Hematopoietic multipotent progenitor cell treated with erythropoietin and hydrocortisone succinate and interleukin-3 and kit ligand, for 4 days (in vitro differentiated cells): ENCODE data around the gene CNTN3.

ENCODE experiments used
- DNase-seq: peaks from one replicate; pipeline ENCODE4 v3.0.0-alpha.2; 2015

CNTN3 gene

DNA sequence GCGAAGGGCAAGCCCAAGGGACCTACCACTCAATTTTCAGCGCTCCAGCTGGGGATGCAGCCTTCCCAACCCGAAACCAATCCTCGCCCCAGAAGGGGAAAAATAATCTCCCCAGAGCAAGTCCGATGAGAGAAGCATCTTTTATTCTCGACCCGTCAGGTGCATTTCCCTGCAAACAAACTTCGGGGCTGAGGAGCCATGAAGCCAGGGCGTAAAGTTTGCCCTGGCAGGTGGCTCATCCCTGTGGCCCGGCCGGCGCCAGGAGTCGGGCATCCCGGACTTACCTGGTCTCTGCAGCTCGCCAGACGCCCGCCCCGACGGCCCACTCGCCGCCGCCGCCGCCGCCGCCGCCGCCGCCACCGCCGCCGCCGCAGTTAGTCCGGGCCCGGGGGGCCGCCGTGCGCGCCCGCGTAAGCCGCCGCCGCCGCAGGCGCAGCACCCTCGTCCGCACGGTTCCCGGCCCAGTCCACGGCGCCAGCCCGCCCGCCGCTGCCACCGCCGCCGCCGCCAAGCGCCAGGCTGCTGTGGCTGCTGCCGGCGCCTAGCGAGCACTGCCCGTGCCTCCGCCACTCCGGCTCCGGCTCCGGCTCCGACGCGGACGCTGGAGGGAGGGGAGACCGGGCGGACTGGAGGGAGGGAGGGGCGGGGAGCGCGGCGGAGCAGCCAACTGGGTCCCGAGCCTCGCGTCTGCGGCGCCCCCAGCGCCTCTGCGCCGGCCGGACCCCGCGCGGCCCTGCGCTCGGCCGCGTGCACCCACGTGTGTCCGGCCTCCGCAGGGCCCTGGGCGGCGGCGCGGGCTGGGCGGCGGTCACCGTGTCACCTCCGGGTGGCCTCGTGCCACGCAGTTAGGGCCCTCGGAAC lies at the start of gene CNTN3:
TSS of gene CNTN3 (minus strand) at position 553 of the 861 bp plus-strand sequence. CDS start 93,547 bp downstream, outside the sequence.
- peak; percentile 8 for DNase-seq

DNA sequence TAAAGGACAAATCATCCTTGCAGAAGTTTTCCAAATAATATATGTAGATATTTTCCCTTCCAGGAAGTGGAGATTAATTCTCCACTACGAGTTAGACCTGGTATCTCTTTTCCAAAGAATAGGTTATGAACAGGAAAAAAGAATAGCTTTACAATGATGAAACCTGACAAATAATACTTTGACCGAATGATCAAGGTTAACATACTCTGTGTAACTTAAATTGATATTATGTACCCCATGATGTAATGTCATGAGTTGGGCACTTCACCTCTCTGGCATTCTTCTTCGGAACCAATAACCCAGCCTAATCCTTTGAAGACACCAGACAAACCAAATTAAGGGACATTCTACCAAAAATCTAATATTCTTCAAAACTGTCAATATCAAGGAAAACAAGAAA lies 48.7 kb upstream of the CNTN3 start:
- DNase-seq = no peak

DNA sequence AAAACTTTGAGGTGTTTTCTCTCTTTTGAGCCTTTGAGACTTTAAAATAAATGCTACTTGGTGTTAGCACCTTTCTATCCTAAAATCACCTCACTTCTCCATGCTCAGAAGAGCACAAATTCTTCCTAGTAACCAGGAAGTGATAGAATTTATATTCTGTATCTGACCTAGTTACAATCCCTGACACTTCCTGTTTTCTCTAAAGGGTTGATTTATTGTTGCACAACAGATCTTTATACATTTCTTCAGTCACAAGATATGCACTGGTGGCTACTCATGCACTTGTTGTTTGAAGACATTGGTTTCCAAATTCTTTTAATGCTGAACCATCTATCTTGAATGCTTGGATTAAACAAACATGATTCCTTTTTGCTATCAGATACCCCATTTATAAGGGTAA lies 47.2 kb upstream of the CNTN3 start:
- DNase-seq = peak; percentile 1

DNA sequence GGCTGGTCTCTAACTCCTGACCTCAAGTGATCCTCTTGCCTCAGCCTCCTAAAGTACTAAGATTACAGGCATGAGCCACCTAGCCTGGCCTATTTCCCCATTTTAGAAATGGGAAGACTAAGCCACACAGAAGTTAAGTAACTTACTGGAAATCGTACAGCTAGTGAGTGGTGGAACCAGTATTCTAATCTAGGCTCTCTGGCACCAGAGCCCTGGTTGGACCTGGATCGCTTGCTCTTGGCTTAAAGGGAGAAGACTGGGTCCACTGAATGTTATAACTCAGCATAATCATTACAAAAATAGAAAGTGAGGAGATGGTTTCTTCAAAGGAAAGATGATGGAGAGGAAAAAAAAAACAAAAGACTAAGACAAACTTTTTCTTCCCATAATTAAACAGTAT lies 37.4 kb upstream of the CNTN3 start:
- no peak for DNase-seq

DNA sequence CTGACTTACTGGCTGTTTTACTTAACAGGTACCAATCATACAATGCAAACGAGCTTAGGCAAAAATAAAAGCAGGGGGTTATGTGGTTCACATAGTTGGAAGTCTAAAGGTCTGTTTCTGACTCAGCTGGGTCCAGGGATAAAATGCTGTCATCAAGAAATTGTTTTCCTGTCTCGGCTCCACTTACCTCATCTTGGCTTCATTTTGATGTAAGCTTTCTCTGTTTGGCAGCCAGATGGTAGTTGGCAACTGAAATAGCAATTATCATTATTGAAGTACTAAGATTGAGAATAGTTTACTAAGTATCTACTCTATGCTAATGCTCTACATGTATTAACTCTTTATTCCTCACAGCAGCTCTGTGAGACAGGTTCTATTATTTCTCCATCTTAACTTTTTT lies 36.8 kb upstream of the CNTN3 start:
- DNase-seq = no peak

DNA sequence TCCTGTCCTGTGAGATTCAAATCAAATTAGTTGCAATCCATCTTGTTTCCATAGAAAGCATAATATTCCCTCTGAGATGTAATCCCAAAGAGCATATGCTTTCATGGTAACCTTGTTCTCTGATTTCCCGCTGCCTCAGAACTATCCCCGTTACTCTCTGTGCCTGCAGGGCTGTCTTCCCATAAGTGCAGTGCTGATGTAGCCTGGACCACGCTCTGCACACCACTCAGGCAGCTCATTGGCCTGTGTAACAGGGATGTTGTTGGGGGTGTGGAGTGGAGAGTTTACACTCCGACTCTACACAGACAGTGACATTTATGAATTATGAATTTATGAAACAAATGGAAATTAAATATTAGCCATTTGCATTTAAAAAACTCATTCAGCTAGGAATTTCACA lies 33.6 kb upstream of the CNTN3 start:
- no peak for DNase-seq

DNA sequence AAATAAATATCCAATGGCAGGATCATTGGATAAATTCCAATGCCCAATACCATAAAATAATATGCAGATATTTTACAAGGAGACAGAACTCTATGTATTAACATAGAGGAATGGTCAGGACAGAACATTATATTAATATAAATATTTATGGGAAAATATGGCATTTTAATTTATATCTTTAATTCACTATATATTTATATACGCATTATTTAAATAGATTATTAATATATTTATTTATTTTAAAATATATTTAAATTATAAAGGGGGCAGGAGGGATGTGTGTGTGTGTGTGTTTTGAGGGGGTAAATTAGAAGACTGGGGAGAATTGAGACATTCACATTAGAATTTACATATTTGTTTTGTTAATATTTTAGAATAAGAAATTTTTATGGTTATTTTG lies 31.6 kb upstream of the CNTN3 start:
- DNase-seq = no peak

DNA sequence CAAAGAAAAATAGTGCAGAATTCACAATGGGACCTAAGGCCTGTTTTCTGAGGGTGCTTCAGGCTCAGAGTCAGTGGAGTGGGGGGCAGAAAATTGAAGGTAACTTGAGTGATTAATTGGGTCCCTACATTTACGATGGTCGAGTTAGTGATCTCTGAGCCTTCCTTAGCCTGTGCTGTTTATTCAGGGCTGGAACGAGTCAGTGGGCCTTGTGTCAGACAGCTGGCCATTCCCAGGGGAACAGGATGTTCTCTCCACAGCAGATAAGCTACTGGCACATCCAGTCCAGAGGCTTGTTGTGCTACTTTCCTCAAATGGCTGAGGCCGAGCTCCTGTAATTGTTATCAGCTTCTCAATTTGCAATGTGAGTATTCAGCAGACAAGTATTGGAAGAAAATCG lies 29.2 kb upstream of the CNTN3 start:
- DNase-seq = no peak

DNA sequence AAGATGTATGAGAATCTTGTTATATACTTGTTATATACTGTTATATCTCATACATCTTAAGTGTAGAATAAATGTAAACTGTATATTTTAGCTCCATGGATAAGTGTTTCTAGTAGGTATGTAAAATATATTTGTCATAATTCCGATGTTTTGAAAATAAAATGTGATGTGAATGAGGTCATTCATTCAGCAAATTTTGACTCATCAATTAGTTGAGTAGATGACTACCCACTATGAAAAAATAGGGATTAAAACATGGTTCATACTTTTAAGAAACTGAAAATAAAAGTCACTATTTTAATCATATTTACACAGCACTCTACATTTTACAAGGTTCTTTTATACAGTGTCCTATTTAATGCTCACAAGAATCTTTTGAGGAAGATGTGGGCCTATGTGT lies 28.4 kb upstream of the CNTN3 start:
- DNase-seq = no peak

DNA sequence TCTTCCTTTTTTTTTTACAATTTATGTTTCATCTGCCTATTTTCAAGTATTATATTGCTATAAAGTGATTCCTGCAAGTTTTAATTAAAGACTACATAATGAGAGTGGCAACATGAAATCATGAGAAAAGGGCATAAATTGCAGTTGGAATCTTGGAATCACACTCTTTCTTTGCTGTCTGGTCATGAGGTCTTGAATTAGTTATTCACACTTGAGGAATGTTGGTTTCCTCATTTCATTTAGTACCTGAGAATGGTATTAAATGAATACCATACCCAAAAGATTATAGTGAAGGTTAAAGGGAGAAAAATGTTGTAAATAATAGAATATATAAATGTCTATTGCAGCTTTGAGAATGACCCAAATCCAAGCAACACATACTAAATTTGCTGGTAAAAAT lies 25.8 kb upstream of the CNTN3 start:
- DNase-seq = no peak

DNA sequence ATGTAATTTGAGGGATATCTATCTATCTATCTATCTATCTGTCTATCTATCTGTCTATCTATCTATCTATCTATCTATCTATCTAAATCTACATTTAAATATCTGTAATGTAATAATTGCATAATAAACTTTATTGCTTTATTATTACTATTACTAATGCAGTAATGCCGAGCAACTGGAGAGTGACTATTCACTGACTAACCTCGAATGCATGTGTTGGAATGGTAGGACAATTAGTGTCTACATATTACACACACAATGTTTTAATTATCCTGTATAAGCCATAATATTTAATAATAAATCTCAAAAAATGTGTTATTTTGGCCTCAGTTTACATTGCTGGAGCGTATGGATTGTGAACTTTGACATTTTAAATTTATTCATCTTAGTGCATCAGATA lies 25.2 kb upstream of the CNTN3 start:
- no peak for DNase-seq

DNA sequence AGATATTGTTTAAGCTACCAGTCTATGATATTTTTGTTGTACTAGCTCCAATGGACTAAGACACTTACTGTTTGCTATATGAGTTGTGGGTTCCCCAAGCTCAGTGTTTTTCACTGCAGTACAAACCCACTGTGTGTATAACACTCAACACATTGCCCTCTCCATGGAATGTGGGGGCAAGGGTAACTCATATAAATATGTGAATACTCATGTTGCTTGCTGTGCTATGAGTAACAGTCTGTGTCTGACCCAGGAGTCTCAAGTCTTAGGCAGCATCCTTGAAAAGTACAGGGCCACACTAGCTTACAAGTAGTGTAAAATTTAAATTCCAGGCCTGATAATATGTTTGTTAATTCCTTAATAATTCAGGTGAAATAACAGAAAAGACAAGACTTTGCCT lies 22.5 kb upstream of the CNTN3 start:
- DNase-seq = no peak

DNA sequence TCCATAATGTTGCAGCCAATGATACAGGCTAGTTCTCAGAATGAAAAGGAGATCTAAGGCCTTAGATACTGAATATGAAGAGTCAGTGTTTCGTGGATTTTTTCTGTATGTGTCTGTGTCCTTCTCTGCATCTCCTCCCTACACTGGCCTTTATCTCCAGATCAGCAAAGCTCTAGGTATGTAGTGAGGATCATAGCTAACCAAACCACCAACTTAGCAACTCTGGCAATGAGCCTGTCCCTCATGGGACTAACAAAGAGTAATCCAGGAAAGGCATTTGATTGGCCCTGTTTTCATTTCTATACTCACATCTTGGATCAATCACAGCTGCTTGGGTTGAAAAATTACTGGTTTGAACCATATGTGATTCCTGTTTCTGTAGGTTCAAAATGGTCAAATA lies 18.6 kb upstream of the CNTN3 start:
- DNase-seq = no peak

DNA sequence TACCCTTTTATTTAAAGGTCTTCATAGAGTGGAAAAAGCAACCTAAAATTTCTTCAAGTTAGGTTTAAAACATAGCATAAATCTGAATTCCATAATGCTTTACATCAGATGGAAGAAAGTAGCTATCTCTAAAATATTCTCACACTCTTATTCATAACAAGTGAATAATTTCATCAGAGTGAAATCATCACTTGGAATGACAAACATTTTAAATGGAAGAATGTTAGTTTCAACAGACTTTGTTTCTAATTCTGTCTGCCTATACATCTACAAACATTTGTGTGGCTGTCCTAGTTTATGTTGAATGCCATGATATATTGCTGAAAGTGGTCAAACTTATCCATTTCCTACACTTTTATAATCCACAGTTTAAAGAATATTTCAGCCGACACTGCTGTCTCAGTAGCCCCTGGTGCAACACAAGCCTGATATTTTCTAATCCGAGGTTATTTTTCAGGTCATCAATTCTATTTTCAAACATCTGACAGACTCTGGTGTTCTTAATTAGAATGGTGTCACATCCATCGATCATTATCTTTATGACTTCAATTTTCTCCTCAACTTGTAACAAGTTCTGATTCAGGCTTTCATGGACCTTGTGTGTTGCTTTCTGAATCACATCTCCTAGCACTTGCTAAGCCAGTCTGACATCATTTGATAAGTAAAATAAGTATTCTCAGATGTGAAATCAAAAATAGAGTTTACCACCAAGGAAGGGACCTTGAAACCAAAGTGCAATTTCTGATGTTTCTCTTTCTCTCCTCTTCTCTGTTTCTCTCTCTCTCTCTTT lies 17.1 kb upstream of the CNTN3 start:
- no peak for DNase-seq

DNA sequence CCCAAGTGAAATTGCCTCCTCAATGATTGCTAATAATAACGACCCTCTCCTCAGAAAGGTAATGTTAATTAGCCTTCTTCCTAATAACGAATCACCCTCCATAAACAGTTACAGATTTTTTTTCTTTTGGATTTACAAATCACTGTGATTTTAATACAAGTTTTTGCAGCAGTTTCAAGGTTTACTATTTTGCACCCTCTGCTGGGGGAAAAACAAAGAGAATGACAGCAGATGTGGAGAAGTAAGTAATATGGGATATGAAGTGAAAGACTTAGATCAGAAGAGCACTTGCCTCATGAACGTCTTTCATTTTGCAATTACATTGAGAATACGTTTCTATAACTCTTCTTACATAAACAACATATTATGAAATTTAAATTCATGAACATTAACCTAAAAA lies 16.1 kb upstream of the CNTN3 start:
- DNase-seq = no peak

DNA sequence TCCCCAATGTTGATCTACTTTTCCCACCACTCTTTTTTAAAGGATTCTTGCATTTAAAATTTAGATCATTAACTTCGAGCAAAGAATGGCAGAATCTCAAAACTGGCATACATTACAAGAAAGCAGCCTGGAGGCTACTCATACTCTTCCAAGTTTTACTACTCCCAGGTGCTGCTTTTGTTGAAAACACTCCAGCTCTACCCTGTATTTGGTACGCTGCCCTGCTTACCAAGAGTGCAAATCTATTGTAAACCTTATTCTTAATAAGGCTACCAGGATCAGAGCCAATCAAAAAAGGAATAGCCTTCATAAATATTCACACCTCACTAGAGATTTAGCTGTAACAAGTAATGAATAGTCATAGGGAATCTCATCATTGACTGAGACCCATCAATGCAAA lies 11.6 kb upstream of the CNTN3 start:
- no peak for DNase-seq

DNA sequence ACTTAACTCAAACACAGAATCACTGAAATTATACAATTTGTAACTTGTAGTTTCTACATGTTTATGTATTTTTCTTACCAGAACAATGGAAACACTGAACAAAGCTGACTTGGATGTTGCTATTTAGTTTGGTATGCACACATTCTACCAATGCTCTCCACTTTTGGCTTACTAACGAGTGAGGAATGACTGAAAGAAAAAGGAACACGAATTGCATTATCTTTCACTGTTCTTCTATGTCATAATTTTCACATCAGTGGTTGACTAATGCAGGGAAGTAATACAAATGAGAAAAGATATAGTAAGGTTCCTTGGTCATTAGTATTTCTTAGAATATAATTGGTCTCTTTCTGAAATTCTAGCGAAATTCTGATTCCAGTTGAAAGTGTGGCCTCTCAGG lies 9.8 kb upstream of the CNTN3 start:
- DNase-seq = no peak

DNA sequence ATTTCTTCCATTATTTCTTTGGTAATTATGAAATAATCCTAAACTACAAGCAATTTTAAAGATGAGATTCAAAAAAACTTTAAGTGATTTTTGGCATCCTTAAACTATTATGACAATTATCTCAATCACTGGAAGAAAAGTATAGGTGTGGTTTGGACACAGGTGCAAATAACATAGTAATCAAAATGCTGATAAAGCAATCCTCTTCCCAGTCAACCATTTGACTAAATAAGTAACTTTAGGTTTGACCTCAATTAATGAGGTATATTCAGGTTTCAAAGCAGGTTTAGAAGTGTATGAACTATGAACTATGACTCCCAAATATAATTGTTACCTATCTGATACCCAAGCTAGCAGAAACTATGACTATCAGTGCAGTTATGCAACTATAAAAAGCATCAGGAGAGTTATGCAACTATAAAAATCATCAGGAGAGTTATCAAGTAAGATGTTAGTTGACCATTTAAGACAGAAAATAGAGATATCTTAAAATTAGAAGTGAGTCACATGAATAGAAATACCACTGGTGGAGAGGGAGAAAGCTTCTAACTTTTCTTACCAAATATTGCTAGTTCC lies 8.9 kb upstream of the CNTN3 start:
- no peak for DNase-seq

DNA sequence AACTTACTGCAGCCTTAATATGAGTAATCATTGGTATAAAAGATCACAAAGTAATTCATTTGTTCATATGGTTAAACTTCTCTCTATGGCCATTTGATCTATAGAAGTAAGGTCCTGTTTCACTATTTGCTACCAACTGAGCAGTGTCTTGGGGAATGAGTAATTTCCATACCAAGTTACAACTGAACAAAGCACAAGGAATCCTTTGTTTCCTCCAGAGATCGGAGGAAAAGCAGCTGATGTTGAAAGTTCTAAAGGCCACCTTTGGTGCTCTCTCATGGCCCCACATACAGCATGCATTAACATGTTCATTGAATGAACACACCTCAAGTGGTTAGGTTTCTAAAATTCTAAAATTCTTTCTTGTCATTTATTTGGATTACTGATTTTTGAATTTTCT lies 7.1 kb upstream of the CNTN3 start:
- DNase-seq = no peak

DNA sequence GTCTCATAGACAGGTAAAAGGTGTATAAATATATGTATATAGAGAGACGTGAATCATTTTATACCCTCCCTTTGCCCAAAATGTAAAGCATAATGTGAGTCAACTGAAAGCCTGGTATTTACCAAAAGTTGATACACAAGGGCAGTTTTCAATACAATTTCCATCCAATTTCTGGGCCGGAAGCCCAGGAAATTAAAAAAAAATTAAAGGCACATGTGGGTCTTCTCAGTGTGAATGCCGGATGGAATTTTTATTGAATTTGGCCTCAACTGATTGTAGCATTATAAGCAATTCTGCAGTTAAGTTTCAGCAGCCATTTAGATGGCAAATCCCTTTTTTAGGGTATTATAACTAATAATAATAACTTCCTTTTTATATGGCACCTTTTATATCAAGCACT lies 3.3 kb upstream of the CNTN3 start:
- DNase-seq = no peak

DNA sequence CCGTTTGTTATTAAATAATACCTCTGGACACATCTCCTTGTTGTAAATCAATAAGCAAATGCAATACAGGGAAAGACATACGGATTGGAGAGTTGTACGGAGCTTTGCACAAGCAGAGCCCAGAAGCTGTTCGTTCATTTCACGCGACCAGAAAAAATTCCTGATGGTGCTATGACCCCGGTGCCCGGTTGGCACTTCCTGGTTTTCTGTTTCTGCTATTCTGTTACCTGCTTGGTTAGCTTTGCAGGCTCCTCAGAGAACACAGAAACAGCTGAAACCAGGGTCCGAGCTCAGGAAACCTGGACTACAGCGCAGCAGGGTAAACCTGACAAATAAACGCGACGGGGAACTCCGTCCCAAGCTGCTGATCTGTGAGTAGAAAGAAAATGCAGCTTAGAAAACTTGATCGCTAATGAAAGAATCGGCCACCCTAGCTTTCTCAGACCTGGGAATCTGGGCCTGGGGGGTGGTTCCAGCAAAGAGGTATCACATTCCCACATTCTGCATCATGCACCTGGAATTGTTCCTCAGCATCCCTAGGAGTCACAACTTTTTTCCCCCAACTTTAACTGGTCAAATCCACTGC lies 845 bp downstream of the CNTN3 start:
- DNase-seq = no peak

DNA sequence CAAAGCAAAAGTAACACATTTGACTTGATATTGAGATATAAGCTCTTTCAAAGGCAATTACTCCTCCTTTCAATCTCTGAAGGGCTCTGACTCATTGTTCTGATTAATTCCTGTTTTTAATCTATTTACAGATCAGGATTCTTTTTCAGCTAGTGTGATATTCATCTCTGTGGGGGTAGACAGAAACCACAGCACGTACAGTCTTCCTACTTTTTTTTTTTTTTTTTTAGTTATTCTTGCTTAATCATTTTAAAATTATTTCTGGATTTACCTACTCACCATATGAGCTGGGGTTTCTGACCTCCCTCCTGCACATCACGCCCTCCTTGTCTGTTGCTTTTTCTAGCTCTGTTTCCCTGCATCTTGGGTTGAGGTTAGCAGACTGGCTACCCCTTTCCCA lies 1.4 kb downstream of the CNTN3 start:
- DNase-seq = no peak

DNA sequence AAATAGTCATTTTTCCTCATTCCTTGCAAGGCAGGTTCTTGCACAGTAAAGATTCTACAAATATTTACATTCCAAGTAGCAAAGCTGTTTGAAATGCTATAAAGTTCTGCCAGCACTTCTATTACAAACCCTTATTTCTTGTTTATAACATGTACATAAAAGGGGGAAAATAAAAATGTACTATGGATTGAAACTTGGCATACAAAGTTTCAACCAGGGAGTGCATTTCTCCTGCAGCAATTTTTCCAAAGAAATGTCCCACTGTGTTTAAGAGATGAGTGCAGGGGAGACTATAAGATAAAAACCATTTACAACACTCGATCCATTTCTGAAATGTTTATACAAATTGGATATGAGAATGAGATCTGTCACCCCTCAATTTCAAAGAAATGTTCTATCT lies 3.3 kb downstream of the CNTN3 start:
- DNase-seq = no peak

DNA sequence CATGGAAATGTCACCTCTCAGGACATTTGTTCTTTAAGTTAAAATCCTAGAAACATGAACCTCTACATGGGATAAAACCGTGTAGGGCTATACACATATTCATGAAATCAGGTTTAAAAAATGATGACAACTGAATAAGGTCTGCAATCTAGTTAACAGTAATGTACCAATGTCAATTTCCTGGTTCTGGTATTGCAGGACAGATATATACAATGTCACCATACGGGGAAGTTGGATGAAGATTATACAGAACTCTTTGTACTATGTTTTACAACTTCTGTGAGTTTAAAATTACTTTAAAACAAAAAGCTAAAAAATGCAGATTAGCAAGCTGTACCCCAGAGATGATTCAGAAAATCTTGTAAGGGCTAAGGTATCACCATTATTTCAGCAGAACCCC lies 6.7 kb downstream of the CNTN3 start:
- no peak for DNase-seq
